ENCODE measurements around the gene FOXB2. TPM values are rescaled to one million over a fixed set of nuclear protein-coding genes. Genes with fewer than 3 reads are reported as not detected.
"Not testable (repeated sequence)": the region's sequence is repeated elsewhere in the genome, so short reads cannot be mapped to it uniquely, and the experiment has no call there.

The FOXB2 gene
- total RNA-seq, result not detected
- not detected for polyA plus RNA-seq (2013, experiment 1 of 2)
- not detected for polyA plus RNA-seq (2013, experiment 2 of 2)
- long read RNA-seq, experiment 1, result 0 reads
- long read RNA-seq, experiment 2, result 0 reads
- long read RNA-seq, experiment 3, result 0 reads
- long read RNA-seq, experiment 4, result 0 reads

GRCh38 chr9:77019236-77019925 is at the start of gene FOXB2:
Gene FOXB2 (plus strand): TSS chr9:77019655. CDS start chr9:77019655, 0 bp downstream.
- H3K36me3 ChIP-seq (ENCODE audit: control insufficient read depth, insufficient read depth, low read length), result no peaks in the 10 kb centered on the region
- H3K9ac ChIP-seq (ENCODE audit: extremely low read depth, low read length, poor library complexity, severe bottlenecking), result no peak within 1 kb of the TSS
- no peak within 1 kb of the TSS for H3K27ac ChIP-seq (ENCODE audit: low read depth, low read length)
- no peak for TF ChIP-seq CTCF (conservative IDR thresholded peaks at IDR 0.05)
- H3K9me3 ChIP-seq (ENCODE audit: control insufficient read depth, low read length), result no peaks in the 10 kb centered on the region
- peak within 1 kb of the TSS; percentile 68 for H3K4me3 ChIP-seq (ENCODE audit: low read length)
- Mint-ChIP-seq H3K27ac (no peak within 1 kb of the TSS), H3K27me3 (ENCODE audit: insufficient read depth) (peaks cover 100% of the 10 kb centered on the region), H3K4me1 (peaks cover 26% of the 10 kb centered on the region), H3K9me3 (no peaks in the 10 kb centered on the region), H3K36me3 (ENCODE audit: low read depth) (no peaks in the 10 kb centered on the region), H3K4me3 (peak within 1 kb of the TSS; percentile 48)
- H3K4me1 ChIP-seq (ENCODE audit: control insufficient read depth, insufficient read depth, low read length), result peaks cover 14% of the 10 kb centered on the region
- 2 to 3% methylated on average over 31 to 51 of the region's 51 CpGs for whole genome bisulfite sequencing, 2 experiments (ENCODE audit: insufficient coverage in 1 of 2, insufficient read length in 1 of 2)
- DNase-seq, result peak; percentile 81
- H3K27me3 ChIP-seq (ENCODE audit: control insufficient read depth, insufficient read depth, low read length, poor library complexity, severe bottlenecking), result peaks cover 99% of the 10 kb centered on the region

DNA sequence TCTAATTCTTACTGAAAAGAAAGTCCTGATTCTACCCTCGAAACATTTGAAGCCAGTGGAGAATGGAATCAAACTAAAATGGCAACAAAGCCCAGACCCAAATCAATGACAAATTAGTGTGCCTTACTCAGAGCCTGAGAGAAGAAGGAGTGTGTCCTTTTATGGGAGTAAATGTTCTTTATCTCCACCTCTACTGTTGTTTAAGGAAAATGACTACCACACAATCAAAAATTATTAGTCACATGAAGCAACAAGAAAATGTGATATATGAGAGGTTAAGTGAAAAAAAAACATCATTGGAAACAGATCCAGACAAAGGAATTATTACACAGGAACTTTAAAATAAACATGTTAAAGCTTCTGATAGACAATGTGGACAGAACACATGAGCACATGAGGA is 49.7 kb upstream of the FOXB2 start:
- Mint-ChIP-seq H3K4me1 (no peaks in the 10 kb centered on the region), H3K9me3 (no peaks in the 10 kb centered on the region), H3K27me3 (ENCODE audit: insufficient read depth) (peaks cover 2% of the 10 kb centered on the region), H3K36me3 (ENCODE audit: low read depth) (no peaks in the 10 kb centered on the region), H3K4me3 (no peak overlapping the region), H3K27ac (no peak overlapping the region)
- Histone ChIP-seq H3K36me3 (ENCODE audit: control insufficient read depth, insufficient read depth, low read length) (no peaks in the 10 kb centered on the region), H3K4me1 (ENCODE audit: control insufficient read depth, insufficient read depth, low read length) (no peaks in the 10 kb centered on the region), H3K9ac (ENCODE audit: extremely low read depth, low read length, poor library complexity, severe bottlenecking) (no peak overlapping the region), H3K27me3 (ENCODE audit: control insufficient read depth, insufficient read depth, low read length, poor library complexity, severe bottlenecking) (no peaks in the 10 kb centered on the region), H3K27ac (ENCODE audit: low read depth, low read length) (no peak overlapping the region), H3K4me3 (ENCODE audit: low read length) (no peak overlapping the region), H3K9me3 (ENCODE audit: control insufficient read depth, low read length) (no peaks in the 10 kb centered on the region)
- 78% methylated on average over 1 of the region's 1 CpG; no CpG with 5 or more reads in 1 of the 2 experiments for whole genome bisulfite sequencing, 2 experiments (ENCODE audit: insufficient coverage in 1 of 2, insufficient read length in 1 of 2)
- TF ChIP-seq CTCF (conservative IDR thresholded peaks at IDR 0.05), result no peak
- DNase-seq, result no peak

DNA sequence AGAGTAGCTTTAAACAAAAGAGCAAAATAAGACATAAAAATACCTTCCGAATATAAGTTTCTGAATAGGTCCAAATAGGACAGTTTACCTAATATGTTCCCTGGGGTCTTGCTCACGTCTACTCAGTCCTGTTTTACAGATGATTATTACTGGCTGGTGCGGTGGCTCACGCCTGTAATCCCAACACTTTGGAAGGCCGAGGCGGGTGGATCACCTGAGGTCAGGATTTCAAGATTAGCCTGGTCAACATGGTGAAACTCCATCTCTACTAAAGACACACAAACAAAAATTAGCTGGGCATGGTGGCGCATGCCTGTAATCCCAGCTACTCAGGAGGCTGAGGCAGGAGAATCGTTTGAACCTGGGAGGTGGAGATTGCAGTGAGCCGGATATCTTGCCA is 40.6 kb upstream of the FOXB2 start:
- 92 to 93% methylated on average over 4 to 9 of the region's 9 CpGs for WGBS, 2 experiments (ENCODE audit: insufficient coverage in 1 of 2, insufficient read length in 1 of 2)
- not testable (repeated sequence) for H3K27me3 Mint-ChIP-seq (ENCODE audit: insufficient read depth); H3K9ac ChIP-seq (ENCODE audit: extremely low read depth, low read length, poor library complexity, severe bottlenecking)

More for the DNA sequence above, 40.6 kb upstream of the FOXB2 start:
- not testable (repeated sequence) for H3K9me3 Mint-ChIP-seq; DNase-seq; H3K4me1 ChIP-seq (ENCODE audit: control insufficient read depth, insufficient read depth, low read length); H3K36me3 ChIP-seq (ENCODE audit: control insufficient read depth, insufficient read depth, low read length); H3K27ac ChIP-seq (ENCODE audit: low read depth, low read length); H3K4me3 Mint-ChIP-seq; H3K9me3 ChIP-seq (ENCODE audit: control insufficient read depth, low read length); H3K27me3 ChIP-seq (ENCODE audit: control insufficient read depth, insufficient read depth, low read length, poor library complexity, severe bottlenecking); H3K4me3 ChIP-seq (ENCODE audit: low read length); H3K4me1 Mint-ChIP-seq; H3K27ac Mint-ChIP-seq; H3K36me3 Mint-ChIP-seq (ENCODE audit: low read depth)

All from endodermal cell (in vitro differentiated cells).